Measurements from ENCODE around the gene MAEA. TPM values are rescaled to one million over a fixed set of nuclear protein-coding genes. Genes with fewer than 3 reads are reported as not detected.

The MAEA gene
- total and polyA plus RNA-seq, 2 of the 8 experiments (the other 6 are each of a cell fraction or from before 2014, with no cell fraction given): 75.8 to 133 TPM

DNA sequence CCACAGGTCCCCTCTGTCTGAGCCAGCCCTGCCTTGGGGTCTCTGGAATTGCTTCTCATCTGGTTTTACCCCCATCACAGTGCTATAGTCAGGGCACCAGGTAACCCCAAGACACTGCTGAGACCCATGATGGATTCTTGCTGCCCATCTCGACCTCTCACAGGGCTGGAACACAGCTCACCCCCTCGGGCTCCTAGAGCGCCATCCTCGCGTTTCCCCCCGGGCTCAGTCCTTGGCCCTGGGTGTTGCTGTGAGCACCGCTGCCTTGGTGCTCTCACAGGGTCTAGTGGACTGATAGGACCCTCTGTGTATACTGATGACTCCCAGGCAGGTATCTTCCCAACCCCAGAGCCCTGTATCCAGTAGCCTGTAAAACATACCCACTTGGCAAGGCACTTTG, 8.8 kb downstream of the MAEA start:
- Histone ChIP-seq H3K23ac (ENCODE audit: insufficient read length) (no peak overlapping the region), H2AFZ (ENCODE audit: low read length) (no peak overlapping the region), H3K79me2 (ENCODE audit: control insufficient read depth in 1 of 2, insufficient read depth in 2 of 2, low read length in 2 of 2) (peaks cover 16 to 93% of the 10 kb centered on the region in 2 experiments; a peak in 3 of 4 replicates), H3K18ac (ENCODE audit: extremely low read depth, low read length) (no peak overlapping the region; the same call in 1 of the 2 replicates), H4K20me1 (replicated peaks in 1 of 2; ENCODE audit: control insufficient read depth in 1 of 2, insufficient read depth in 2 of 2, low read length in 2 of 2) (peaks cover 39 to 41% of the 10 kb centered on the region in 2 experiments), H2BK15ac (ENCODE audit: low read length) (0 out of 2 replicates have a peak overlapping the region, but pooled peaks have one; percentile 31), H2BK120ac (replicated peaks; ENCODE audit: low read depth, low read length) (no peak overlapping the region), H2BK20ac (ENCODE audit: low read length) (no peak overlapping the region), H3K23me2 (ENCODE audit: low read depth, low read length) (no peaks in the 10 kb centered on the region), H2AK5ac (ENCODE audit: low read depth, low read length) (no peak overlapping the region), H3K4me2 (ENCODE audit: insufficient read depth in 1 of 2, low read depth in 2 of 2, low read length in 2 of 2) (no peak overlapping the region; a peak in 1 of 4 replicates), H2BK12ac (ENCODE audit: low read depth, low read length) (no peak overlapping the region), H3K27ac (ENCODE audit: low read depth, low read length) (no peak overlapping the region), H3K4me3 (ENCODE audit: extremely low read depth in 1 of 4, insufficient read depth in 2 of 4, low read depth in 3 of 4, low read length in 4 of 4) (no peak overlapping the region), H3K14ac (ENCODE audit: insufficient read length) (no peak overlapping the region), H3K79me1 (ENCODE audit: low read depth, low read length) (peaks cover 30% of the 10 kb centered on the region), H4K8ac (ENCODE audit: extremely low read depth, insufficient read depth, low read length) (peak overlapping the region; percentile 59; the same call in 1 of the 2 replicates), H4K91ac (replicated peaks; ENCODE audit: insufficient read length, low read length) (no peak overlapping the region), H3K9me3 (ENCODE audit: insufficient read depth in 2 of 2, low read depth in 1 of 2, low read length in 1 of 2) (no peaks in the 10 kb centered on the region), H2BK5ac (ENCODE audit: low read depth, low read length) (no peak overlapping the region), H3K9ac (replicated peaks in 1 of 4; ENCODE audit: extremely low read depth in 1 of 4, low read depth in 3 of 4, low read length in 3 of 4) (no peak overlapping the region), H3K56ac (replicated peaks; ENCODE audit: insufficient read length, low read depth, low read length) (no peak overlapping the region), H3K36me3 (ENCODE audit: control insufficient read depth in 2 of 4, insufficient read depth in 4 of 4, low read length in 3 of 4) (peaks cover 2 to 24% (median 3%) of the 10 kb centered on the region in 4 experiments; a peak in 6 of 8 replicates), H3K27me3 (replicated peaks in 1 of 4; ENCODE audit: control insufficient read depth in 3 of 4, extremely low read depth in 1 of 4, insufficient read depth in 3 of 4, low read length in 3 of 4) (no peaks in the 10 kb centered on the region), H4K5ac (ENCODE audit: insufficient read length, low read depth, low read length) (no peak overlapping the region), H3K4ac (replicated peaks; ENCODE audit: insufficient read length, low read depth, low read length) (no peak overlapping the region), H3K4me1 (replicated peaks in 1 of 4; ENCODE audit: control insufficient read depth in 3 of 4, insufficient read depth in 4 of 4, low read length in 3 of 4) (peaks cover 3 to 30% (median 13%) of the 10 kb centered on the region in 4 experiments)
- POLR2A ChIA-PET (ENCODE audit: partially characterized antibody): interaction anchor here (0.8 to 2.3 kb wide), 2 partner anchors 9 to 50 kb away, joined by 3 to 6 read pairs; partner anchors contain the start of gene MAEA
- no peak for FAIRE-seq
- DNase-seq (ENCODE audit: low read depth in 1 of 2, low spot score in 2 of 2): no peak
- WGBS, 2 experiments (ENCODE audit: extremely low coverage in 1 of 2, insufficient coverage in 1 of 2, insufficient read length in 1 of 2, insufficient replicate concordance in 2 of 2, low coverage in 1 of 2, low lambda C conversion rate in 2 of 2, missing lambda C conversion rate in 1 of 2): 96% methylated on average over 6 of the region's 7 CpGs; no CpG with 5 or more reads in 1 of the 2 experiments
- CTCF ChIA-PET (ENCODE audit: partially characterized antibody): interaction anchor here (0.6 to 2.0 kb wide), 3 partner anchors 11 to 56 kb away, joined by 3 to 7 read pairs (median 3); no protein-coding TSS in a partner anchor
- no peak for TF ChIP-seq TAF1 (IDR thresholded peaks at IDR 0.05; ENCODE audit: low read depth, low read length)
- TF ChIP-seq, protein P1, sequence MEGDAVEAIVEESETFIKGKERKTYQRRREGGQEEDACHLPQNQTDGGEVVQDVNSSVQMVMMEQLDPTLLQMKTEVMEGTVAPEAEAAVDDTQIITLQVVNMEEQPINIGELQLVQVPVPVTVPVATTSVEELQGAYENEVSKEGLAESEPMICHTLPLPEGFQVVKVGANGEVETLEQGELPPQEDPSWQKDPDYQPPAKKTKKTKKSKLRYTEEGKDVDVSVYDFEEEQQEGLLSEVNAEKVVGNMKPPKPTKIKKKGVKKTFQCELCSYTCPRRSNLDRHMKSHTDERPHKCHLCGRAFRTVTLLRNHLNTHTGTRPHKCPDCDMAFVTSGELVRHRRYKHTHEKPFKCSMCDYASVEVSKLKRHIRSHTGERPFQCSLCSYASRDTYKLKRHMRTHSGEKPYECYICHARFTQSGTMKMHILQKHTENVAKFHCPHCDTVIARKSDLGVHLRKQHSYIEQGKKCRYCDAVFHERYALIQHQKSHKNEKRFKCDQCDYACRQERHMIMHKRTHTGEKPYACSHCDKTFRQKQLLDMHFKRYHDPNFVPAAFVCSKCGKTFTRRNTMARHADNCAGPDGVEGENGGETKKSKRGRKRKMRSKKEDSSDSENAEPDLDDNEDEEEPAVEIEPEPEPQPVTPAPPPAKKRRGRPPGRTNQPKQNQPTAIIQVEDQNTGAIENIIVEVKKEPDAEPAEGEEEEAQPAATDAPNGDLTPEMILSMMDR (IDR thresholded peaks at IDR 0.05; ENCODE audit: control extremely low read depth in 1 of 3, insufficient read depth in 1 of 3, low read depth in 1 of 3, low read length in 3 of 3): no peak
- no peak for TF ChIP-seq NANOG (IDR thresholded peaks at IDR 0.05; ENCODE audit: insufficient read depth, low read depth, low read length, poor library complexity, severe bottlenecking)
- TF ChIP-seq, protein P2, sequence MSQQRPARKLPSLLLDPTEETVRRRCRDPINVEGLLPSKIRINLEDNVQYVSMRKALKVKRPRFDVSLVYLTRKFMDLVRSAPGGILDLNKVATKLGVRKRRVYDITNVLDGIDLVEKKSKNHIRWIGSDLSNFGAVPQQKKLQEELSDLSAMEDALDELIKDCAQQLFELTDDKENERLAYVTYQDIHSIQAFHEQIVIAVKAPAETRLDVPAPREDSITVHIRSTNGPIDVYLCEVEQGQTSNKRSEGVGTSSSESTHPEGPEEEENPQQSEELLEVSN (IDR thresholded peaks at IDR 0.05): no peak
- no peak for TF ChIP-seq SRF (IDR thresholded peaks at IDR 0.05; ENCODE audit: low read depth, low read length)
- TF ChIP-seq, protein P3, sequence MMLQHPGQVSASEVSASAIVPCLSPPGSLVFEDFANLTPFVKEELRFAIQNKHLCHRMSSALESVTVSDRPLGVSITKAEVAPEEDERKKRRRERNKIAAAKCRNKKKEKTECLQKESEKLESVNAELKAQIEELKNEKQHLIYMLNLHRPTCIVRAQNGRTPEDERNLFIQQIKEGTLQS (IDR thresholded peaks at IDR 0.05; ENCODE audit: insufficient read depth, low read depth, low read length): no peak
- no peak for TF ChIP-seq EP300 (IDR thresholded peaks at IDR 0.05; ENCODE audit: borderline replicate concordance in 1 of 2, low read depth in 2 of 2, low read length in 2 of 2)
- no peak for TF ChIP-seq BCL11A (IDR thresholded peaks at IDR 0.05; ENCODE audit: low read depth in 2 of 2, low read length in 2 of 2)

All from H1 (cell line).